ENCODE data around the gene OR51B5.
"Not testable (repeated sequence)": the region's sequence is repeated elsewhere in the genome, so short reads cannot be mapped to it uniquely, and the experiment has no call there.

OR51B5 gene

GRCh38 chr11:5324197-5324596, 19.1 kb downstream of the OR51B5 start, which contains the start of gene OR51B2:
Gene OR51B2 (minus strand): TSS chr11:5324297. CDS start chr11:5324297, 0 bp downstream.
- no peak for DNase-seq

GRCh38 chr11:5317292-5317691, 26.0 kb downstream of the OR51B5 start:
- no peak for DNase-seq

DNA sequence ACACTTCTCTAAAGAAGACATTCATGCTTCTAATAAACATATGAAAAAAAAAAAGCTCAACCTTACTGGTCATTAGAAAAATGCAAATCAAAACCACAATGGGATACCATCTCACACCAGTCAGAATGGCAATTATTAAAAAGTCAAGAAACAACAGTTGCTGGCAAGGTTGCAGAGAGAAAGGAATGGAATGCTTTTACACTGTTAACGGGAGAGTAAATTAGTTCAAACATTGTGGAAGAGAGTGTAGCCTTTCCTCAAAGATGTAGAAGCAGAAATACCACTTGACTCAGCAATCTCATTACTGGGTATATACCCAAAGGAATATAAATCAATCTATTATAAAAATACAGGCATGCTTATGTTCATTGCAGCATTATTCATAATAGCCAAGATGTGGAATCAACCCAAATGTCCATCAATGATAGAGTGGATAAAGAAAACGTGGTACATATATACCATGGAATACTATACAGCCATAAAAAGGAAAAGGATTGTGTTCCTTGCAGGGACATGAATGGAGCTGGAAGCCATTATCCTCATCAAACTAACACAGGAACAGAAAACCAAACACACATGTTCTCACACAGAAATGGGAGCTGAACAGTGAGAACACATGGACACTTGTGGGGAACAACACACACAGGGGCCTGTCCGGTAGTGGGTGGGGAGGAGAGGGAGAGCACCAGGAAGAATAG, 29.8 kb downstream of the OR51B5 start:
- not testable (repeated sequence) for DNase-seq

GRCh38 chr11:5310423-5310822, 32.9 kb downstream of the OR51B5 start:
- no peak for DNase-seq

DNA sequence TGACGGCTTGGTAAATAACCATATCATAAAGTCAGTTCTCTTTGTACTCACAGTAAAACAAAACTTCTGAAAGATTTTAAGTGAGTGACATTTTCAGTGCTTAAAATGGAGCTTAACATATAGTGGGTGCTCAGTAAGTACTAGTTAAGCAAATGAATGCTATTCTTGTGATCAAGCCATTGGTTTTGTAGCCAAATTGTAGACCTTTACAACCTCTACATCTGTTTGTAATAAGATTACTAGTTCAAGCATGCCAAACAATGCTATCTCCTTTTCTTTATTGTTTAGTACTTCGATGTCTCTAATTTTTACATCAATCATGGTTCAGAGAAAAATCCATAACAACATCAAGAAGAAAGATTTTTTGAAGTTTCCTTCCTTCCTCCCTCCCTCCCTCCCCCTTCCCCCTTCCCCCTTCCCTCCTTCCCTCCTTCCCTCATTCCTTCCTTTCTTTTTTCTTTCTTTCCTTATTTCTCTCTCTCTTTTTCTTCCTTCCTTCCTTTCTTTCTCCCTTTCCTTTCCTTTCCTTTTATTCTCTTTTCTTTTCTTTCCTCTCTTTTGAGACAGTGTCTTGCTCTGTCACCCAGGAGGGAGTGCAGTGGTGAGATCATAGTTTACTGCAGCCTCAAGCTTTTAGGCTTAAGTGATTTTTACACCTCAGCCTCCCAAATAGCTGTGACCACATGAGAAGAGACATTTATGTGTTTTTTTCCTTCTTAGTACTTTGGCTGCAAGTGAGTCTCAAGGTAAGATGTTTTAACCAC, 35.9 kb downstream of the OR51B5 start:
- DNase-seq: no peak

GRCh38 chr11:5304046-5304445, 39.3 kb downstream of the OR51B5 start:
- DNase-seq: no peak

- DNase-seq: no peak
Measured at GRCh38 chr11:5303626-5304025, 39.7 kb downstream of the OR51B5 start.

- no peak for DNase-seq
Measured at GRCh38 chr11:5301846-5302245, 41.5 kb downstream of the OR51B5 start, which contains the start of gene OR51B4. Gene OR51B4 (minus strand): TSS chr11:5301946. CDS start chr11:5301946, 0 bp downstream.

- DNase-seq: no peak
Measured at GRCh38 chr11:5300251-5300650, 43.1 kb downstream of the OR51B5 start.

DNA sequence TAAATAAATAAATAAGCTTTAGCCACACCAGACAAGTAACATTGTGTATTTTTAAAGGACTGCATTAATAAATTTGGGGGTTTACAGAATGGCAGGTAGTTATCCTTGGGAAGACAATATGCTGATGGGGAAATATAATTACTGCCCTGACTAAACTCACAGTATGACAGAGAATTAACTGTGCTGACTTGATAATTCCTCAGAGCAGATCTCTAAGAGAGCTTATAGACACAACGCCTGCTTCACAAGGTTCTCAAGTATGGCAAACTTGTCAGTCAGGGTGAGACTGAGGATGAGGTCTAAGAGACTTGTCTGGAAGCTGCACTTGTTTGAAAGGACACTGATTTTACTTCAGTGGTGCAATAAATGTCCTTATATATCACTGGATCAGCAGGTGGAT, 44.9 kb downstream of the OR51B5 start:
- DNase-seq: no peak

- no peak for DNase-seq
Measured at GRCh38 chr11:5297721-5298323, 45.5 kb downstream of the OR51B5 start.

DNA sequence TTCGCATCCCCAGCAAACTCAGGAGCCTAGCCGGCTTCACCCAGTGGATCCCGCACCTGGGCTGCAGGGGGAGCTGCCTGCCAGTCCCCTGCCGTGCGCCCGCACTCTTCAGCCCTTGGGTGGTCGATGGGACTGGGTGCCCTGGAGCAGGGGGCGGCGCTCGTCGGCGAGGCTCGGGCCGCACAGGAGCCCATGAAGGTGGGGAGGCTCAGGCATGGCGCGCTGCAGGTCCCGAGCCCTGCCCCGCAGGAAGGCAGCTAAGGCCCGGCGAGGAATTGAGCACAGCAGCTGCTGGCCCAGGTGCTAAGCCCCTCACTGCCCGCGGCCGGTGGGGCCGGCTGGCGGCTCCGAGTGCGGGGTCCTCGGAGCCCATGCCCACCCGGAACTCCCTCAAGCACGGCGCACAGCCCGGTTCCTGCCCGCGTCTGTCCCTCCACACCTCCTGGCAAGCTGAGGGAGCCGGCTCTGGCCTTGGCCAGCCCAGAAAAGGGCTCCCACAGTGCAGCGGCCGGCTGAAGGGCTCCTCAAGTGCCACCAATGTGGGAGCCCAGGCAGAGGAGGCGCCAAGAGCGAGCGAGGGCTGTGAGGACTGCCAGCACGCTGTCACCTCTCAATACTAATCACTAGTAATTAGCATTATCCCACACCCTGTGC, 48.9 kb downstream of the OR51B5 start:
- DNase-seq: not testable (repeated sequence)

DNA sequence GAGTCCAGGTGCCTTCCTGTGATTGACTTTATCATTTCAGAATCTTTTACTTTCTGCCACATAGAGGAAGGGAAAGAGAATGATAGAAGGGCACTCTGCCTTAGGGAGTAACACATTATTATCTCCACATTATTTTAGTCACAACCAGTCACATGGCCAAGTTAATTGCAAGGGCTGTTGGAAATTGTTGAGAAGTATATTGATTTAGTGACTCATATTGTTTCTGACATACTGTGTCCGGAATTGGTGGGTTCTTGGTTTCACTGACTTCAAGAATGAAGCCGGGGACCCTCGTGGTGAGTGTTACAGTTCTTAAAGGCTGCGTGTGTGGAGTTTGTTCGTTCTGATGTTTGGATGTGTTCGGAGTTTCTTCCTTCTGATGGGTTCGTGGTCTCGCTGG, 50.3 kb downstream of the OR51B5 start:
- no peak for DNase-seq

All from NCI-H446 treated with DMSO at 0.1 percent for 48 hours (cell line).